GM19328 (cell line): ENCODE data around the gene ETV4.

Experiments
- ATAC-seq: cut with Tn5 transposase; IDR thresholded peaks from one replicate; pipeline ENCODE4 v1.9.1; 2021; ENCODE audit warnings: mild to moderate bottlenecking, moderate library complexity; ENCODE audit not compliant: unreplicated experiment

The ETV4 gene

DNA sequence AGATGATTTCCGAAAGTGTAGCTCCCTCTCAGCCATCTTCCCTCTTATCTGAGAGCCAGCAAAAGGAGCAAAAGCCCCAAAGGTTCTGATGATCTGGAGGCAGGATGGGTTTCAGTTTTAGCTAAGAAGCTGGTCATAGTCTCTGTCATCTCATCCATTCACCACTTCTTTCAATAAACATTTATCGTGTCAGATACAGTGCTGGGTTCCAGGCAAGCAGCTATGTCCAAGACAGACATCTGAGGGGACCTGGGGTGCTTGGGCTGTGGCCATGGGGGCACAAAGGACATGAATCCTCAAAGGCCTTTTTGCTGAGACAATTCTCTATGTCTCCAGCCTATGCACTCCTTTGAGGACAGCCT lies 1.0 kb upstream of the ETV4 start:
- ATAC-seq, result no peak

DNA sequence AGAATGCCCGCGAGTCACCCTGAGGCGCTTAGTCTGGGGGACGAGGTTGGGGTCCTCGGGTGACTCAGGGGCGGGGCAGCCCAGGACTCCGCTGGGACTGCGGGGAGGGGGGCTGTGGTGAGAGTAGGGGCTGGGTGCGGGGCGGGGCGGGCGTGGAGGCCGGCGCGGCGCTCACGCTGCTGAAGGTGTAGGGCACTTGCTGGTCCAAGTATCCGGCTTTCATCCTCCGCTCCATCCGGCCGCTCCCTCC lies 832 bp downstream of the ETV4 start:
- ATAC-seq, result no peak

- no peak for ATAC-seq
Measured at GRCh38 chr17:43543771-43544575, 2.2 kb downstream of the ETV4 start.

GRCh38 chr17:43543300-43543699 lies 2.8 kb downstream of the ETV4 start:
- ATAC-seq, result no peak

DNA sequence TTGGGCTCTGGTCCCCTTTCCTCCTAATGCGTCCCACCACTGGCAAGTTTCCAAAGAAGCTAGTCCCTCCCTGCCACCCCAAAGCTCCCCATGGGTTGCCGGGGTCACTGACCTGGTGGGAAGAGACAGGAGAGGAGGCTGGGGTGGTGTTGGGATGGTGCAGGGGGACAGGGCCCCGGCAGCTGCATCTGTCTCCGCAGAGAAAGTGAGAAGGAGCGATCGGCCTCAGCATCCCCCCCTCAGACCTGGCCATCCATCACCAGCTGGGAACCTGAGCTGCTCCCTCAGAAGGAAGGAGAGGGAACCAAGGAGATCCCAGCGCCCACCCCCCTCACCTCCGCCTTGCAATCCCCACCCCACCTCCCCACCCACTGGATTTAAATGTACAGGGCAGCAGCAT lies 3.3 kb downstream of the ETV4 start:
- ATAC-seq, result no peak

DNA sequence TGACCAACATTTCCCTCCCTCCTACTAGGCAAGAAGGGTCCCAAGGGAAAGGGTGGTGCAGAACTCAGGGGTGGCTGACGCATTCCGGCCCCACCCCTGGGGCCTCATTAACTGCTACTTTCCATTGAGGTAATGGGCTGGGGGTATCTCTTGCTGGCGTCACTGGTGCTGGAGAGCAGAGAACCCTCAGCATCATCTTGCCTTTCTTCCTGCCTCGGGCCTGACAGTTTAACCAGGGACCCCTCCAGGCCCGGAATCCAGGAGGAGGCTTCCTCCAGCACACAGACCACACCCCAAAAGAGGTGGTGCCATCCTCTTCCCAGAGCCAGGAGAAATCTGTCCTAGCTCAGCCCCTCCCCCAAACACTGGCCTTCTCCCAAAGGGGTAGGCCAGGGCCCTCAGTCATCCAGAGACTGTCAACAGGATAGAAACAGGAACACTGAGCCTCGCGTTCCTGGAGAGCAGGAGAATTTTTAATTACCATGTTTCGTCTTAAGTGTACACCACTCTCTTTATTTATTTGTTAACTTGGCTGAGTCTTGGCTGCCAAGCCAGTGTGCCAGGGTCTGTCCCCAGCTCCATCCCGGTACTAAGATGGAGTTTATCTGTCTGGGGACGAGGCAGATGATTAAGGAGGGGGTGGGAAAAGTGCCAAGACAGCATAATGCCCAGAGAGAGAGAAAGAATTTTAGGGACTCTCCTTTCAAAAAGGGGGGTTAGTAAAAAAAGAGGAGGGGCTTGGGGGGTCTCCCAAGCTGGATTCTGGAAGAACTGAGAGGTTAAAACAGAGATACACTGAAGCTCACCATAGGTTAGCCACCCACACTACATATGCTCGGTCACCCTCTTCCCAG lies 5.1 kb downstream of the ETV4 start:
- no peak for ATAC-seq

- no peak for ATAC-seq
Measured at GRCh38 chr17:43536236-43536992, 9.7 kb downstream of the ETV4 start.

DNA sequence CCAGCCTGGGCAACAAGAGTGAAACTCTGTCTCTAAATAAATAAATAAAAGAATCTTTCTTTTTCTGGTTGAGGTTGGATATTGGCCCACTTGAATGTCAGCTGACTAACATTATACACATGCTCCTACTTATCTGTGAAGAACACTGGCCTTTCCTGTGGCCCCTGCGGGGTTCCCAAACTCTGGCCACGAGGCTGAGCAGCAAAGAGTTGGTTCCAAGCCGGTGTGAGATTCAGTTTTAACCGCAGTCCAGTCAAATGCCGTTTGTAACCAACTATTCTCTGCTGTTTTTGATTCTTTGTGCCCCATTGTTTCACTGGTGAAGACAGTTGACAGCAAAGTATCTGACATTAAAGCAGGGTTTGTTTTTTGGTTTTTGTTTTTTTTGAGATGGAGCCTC lies 11.2 kb downstream of the ETV4 start:
- no peak for ATAC-seq

DNA sequence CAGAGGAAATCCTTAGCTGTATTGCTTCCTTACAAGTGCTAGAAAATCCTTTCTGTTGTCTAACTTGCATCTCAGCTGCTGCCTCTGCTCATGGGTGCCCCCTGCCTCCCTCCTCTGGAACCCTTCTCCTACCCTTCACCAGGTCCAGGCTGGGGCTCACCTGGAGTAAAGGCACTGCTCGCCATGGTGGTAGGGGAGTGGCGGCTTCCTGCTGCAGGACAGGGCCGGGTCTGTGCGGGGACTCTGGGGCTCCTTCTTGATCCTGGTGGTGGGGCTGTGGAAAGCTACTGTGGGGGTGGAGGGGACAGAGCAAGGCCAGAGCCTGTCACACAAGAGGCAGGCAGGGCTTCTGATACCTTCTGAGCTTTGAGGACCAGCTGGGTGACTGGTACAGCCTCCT lies 12.4 kb downstream of the ETV4 start:
- no peak for ATAC-seq

- no peak for ATAC-seq
Measured at GRCh38 chr17:43532581-43532980, 13.6 kb downstream of the ETV4 start.

GRCh38 chr17:43531955-43532354 lies 14.2 kb downstream of the ETV4 start:
- no peak for ATAC-seq

GRCh38 chr17:43531082-43531378 lies 15.1 kb downstream of the ETV4 start:
- ATAC-seq, result no peak

GRCh38 chr17:43530288-43531081 lies 15.7 kb downstream of the ETV4 start:
- no peak for ATAC-seq

- no peak for ATAC-seq
Measured at GRCh38 chr17:43529947-43530287, 16.2 kb downstream of the ETV4 start.

DNA sequence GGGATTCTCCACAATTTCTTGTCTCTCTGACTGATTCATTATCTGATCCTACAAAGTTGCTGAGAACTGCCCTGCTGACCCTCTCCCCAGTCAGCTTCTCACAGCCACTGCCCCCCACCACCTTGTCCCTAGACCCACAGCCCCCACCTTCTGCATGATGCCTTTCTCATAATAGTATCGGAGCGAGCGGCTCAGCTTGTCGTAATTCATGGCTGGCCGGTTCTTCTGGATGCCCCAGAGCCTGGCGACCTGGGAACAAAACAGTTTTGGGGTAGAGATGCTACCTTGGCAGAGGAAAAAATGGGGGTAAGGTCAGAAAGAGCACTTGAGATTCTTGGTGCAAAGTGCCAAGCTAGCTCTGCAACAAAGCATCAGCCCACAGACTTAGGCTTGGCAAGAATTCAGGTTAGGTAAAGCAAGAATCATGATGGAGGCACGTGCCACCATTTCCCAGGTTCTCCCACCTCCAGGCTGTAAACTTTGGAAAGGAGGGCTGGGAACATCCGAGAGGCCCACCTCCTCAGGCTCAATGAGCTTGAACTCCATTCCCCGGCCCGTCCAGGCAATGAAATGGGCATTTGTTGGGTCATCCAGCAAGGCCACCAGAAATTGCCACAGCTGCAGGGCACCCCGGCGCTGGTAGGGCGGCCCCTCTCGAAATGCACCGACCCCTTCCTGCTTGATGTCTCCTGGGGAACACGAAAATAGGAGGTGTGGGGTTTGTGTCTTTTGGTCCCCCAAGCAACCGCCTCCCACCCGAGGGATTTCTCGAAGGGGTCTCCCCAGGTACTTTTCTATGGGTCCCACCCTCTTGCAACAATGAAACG lies 16.9 kb downstream of the ETV4 start:
- ATAC-seq, result no peak

DNA sequence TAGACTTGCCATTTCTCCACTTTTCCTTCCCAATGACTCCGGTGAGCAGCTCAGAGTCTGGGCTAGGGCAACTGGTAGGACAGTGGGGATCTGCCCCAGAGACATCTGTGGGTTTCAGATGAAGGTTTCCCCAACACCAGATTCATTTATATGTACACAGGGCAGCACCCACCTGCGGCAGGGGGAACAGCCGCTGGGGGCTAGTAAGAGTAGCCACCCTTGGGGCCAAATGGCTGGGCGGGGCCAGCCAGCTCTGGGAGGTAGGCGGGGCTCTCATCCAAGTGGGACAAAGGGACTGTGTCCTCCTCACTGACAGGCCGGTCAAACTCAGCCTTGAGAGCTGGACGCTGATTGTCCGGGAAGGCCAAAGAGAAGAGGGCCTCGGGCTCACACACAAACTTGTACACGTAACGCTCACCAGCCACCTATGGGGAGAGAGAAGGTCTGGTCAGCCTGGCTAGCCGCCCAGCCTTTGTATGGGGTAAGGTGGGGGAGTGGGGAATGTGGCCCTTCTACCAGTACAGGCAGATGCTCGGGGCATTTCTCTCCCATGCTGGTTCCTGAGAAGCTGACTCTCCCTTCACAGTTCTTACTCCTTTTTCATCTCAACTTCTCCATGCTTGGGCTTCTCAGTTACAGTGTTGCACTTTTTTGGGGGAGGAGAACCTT lies 17.7 kb downstream of the ETV4 start:
- ATAC-seq, result no peak

- ATAC-seq, result no peak
Measured at GRCh38 chr17:43526886-43527648, 19.1 kb downstream of the ETV4 start.

GRCh38 chr17:43524945-43525575 lies 21.1 kb downstream of the ETV4 start:
- ATAC-seq, result no peak

- ATAC-seq, result no peak
Measured at GRCh38 chr17:43521389-43521788, 24.8 kb downstream of the ETV4 start.
